IMR-90 (cell line): ENCODE data around the gene RET. TPM values are rescaled to one million over a fixed set of nuclear protein-coding genes. Genes with fewer than 3 reads are reported as not detected.
"Not testable (repeated sequence)": the region's sequence is repeated elsewhere in the genome, so short reads cannot be mapped to it uniquely, and the experiment has no call there.

ENCODE experiments used
- ATAC-seq: fragments of 200-7000 bp; cut with Tn5 transposase; 2 replicates; pipeline ENCODE4 v1.9.1; 2020; ENCODE audit warnings: low read depth, mild to moderate bottlenecking, moderate library complexity
- BruUV-seq: library from RNA; stranded (reverse); fragments of 400-500 nt; replicated peaks from 2 replicates; lab custom pipeline; 2021; lab: Mats Ljungman, UMichigan
- CTCF ChIA-PET: fragments of 300-600 bp; formaldehyde crosslinking; extraction: SDS; loops from one replicate; lab custom pipeline; 2021; ENCODE audit warnings: antibody characterized with exemption; lab: Yijun Ruan, JAX
- POLR2A ChIA-PET: fragments of 300-600 bp; sonication (Branson Sonifier 250); formaldehyde crosslinking; loops from one replicate; lab custom pipeline; 2022; ENCODE audit warnings: antibody characterized with exemption; ENCODE audit not compliant: unreplicated experiment; lab: Charles Lee
- DNase-seq: peaks from one replicate; pipeline ENCODE4 v3.0.0; 2013
- H2AFZ ChIP-seq: replicated peaks from 2 replicates; pipeline ENCODE3; 2013; ENCODE audit warnings: low read length, mild to moderate bottlenecking; ENCODE audit not compliant: poor library complexity
- H2AK5ac ChIP-seq: 2 replicates; pipeline ENCODE4 v1.6.1; 2013; ENCODE audit warnings: low read depth, low read length, inconsistent platforms
- H2AK9ac ChIP-seq: replicated peaks from 2 replicates; pipeline ENCODE3; 2013; ENCODE audit warnings: mild to moderate bottlenecking, low read depth, low read length, moderate library complexity; ENCODE audit not compliant: poor library complexity
- H2BK120ac ChIP-seq: 2 replicates; pipeline ENCODE4 v1.6.1; 2013; ENCODE audit warnings: low read depth, low read length, inconsistent platforms
- H2BK15ac ChIP-seq: 3 replicates; pipeline ENCODE4 v1.6.1; 2013; ENCODE audit warnings: low read depth, low read length, inconsistent platforms
- H2BK20ac ChIP-seq: 2 replicates; pipeline ENCODE4 v1.6.1; 2013; ENCODE audit warnings: low read depth, mild to moderate bottlenecking, inconsistent platforms, low read length, moderate library complexity
- H2BK5ac ChIP-seq: 2 replicates; pipeline ENCODE4 v1.6.1; 2013; ENCODE audit warnings: mild to moderate bottlenecking, low read depth, low read length, inconsistent platforms; ENCODE audit not compliant: poor library complexity, severe bottlenecking
- H3K14ac ChIP-seq: replicated peaks from 2 replicates; pipeline ENCODE4 v1.6.1; 2013; ENCODE audit warnings: low read depth, low read length, inconsistent platforms
- H3K18ac ChIP-seq: 2 replicates; pipeline ENCODE4 v1.6.1; 2013; ENCODE audit warnings: low read depth, low read length, control low read depth
- H3K23ac ChIP-seq: 2 replicates; pipeline ENCODE4 v1.6.1; 2013; ENCODE audit warnings: low read depth, low read length, inconsistent platforms
- H3K27ac ChIP-seq: 2 replicates; pipeline ENCODE4 v1.5.1; 2013; ENCODE audit warnings: mild to moderate bottlenecking, control low read depth, low read length; ENCODE audit not compliant: insufficient read depth
- H3K27me3 ChIP-seq: 2 replicates; pipeline ENCODE4 v1.6.1; 2013; ENCODE audit warnings: low read length; ENCODE audit not compliant: control insufficient read depth, insufficient read depth
- H3K36me3 ChIP-seq: 2 replicates; pipeline ENCODE4 v1.6.1; 2013; ENCODE audit warnings: low read length, mixed read lengths; ENCODE audit not compliant: control insufficient read depth, insufficient read depth
- H3K4ac ChIP-seq: 2 replicates; pipeline ENCODE4 v1.6.1; 2013; ENCODE audit warnings: low read depth, low read length, inconsistent platforms
- H3K4me1 ChIP-seq: 2 replicates; pipeline ENCODE4 v1.6.1; 2013; ENCODE audit warnings: low read length, mixed read lengths; ENCODE audit not compliant: control insufficient read depth, insufficient read depth
- H3K4me2 ChIP-seq: 2 replicates; pipeline ENCODE4 v1.6.1; 2013; ENCODE audit warnings: low read depth, mild to moderate bottlenecking, control low read depth, low read length, moderate library complexity
- H3K4me3 ChIP-seq: 2 replicates; pipeline ENCODE4 v1.5.1; 2013; ENCODE audit warnings: low read depth, mild to moderate bottlenecking, control low read depth, low read length, moderate library complexity; ENCODE audit not compliant: insufficient read depth
- H3K56ac ChIP-seq: 2 replicates; pipeline ENCODE4 v1.6.1; 2013; ENCODE audit warnings: low read length, inconsistent platforms; ENCODE audit not compliant: insufficient read depth; ENCODE audit errors: extremely low read depth
- H3K79me1 ChIP-seq, 2 experiments: 2 replicates each; pipeline ENCODE4 v1.6.1; 2013; ENCODE audit warnings: low read length in 2 of 2, inconsistent platforms in 1 of 2, low read depth in 1 of 2
- H3K9ac ChIP-seq: 2 replicates; pipeline ENCODE4 v1.6.1; 2013; ENCODE audit warnings: low read depth, low read length, control low read depth
- H3K9me1 ChIP-seq: 2 replicates; pipeline ENCODE4 v1.6.1; 2013; ENCODE audit warnings: low read length, inconsistent platforms; ENCODE audit not compliant: insufficient read depth
- H3K9me3 ChIP-seq: 2 replicates; pipeline ENCODE4 v1.6.1; 2013; ENCODE audit warnings: low read length; ENCODE audit not compliant: control insufficient read depth, insufficient read depth
- H4K20me1 ChIP-seq: 2 replicates; pipeline ENCODE4 v1.6.1; 2013; ENCODE audit warnings: low read length, inconsistent platforms; ENCODE audit not compliant: insufficient read depth
- H4K5ac ChIP-seq: 2 replicates; pipeline ENCODE4 v1.6.1; 2013; ENCODE audit warnings: mild to moderate bottlenecking, low read depth, low read length, control low read depth
- H4K8ac ChIP-seq, 2 experiments: 2 replicates each; pipeline ENCODE4 v1.6.1; 2013; ENCODE audit warnings: low read depth in 2 of 2, low read length in 2 of 2, control low read depth in 1 of 2, inconsistent platforms in 1 of 2
- H4K91ac ChIP-seq: 2 replicates; pipeline ENCODE4 v1.6.1; 2013; ENCODE audit warnings: low read depth, low read length, inconsistent platforms; ENCODE audit not compliant: insufficient read depth
- CTCF ChIP-seq: conservative IDR thresholded peaks from 2 replicates; pipeline ENCODE4 v1.5.1; 2012; ENCODE audit warnings: mild to moderate bottlenecking, low read depth, low read length, improper control_type of control experiment
- MAFK ChIP-seq: IDR thresholded peaks from 2 replicates; pipeline ENCODE4 v1.6.1; 2012; ENCODE audit warnings: low read depth, low read length, improper control_type of control experiment
- MAZ ChIP-seq: IDR thresholded peaks from 2 replicates; pipeline ENCODE4 v1.6.1; 2012; ENCODE audit warnings: low read depth, mild to moderate bottlenecking, low read length, improper control_type of control experiment, moderate library complexity, borderline replicate concordance
- MXI1 ChIP-seq: IDR thresholded peaks from 2 replicates; pipeline ENCODE4 v1.6.1; 2012; ENCODE audit warnings: low read depth, mild to moderate bottlenecking, low read length, moderate library complexity, borderline replicate concordance
- NFE2L2 ChIP-seq: fragments of 150-350 bp; IDR thresholded peaks from 2 replicates; pipeline ENCODE4 v1.6.1; 2016; ENCODE audit warnings: low read depth, mild to moderate bottlenecking, low read length
- RAD21 ChIP-seq: IDR thresholded peaks from 2 replicates; pipeline ENCODE4 v1.6.1; 2012; ENCODE audit warnings: low read length, improper control_type of control experiment
- RCOR1 ChIP-seq: IDR thresholded peaks from 2 replicates; pipeline ENCODE4 v1.6.1; 2012; ENCODE audit warnings: mild to moderate bottlenecking, low read length, improper control_type of control experiment; ENCODE audit not compliant: insufficient replicate concordance
- SMC3 ChIP-seq: fragments of 150-350 bp; IDR thresholded peaks from 2 replicates; pipeline ENCODE4 v1.6.1; 2016; ENCODE audit warnings: low read depth, mild to moderate bottlenecking, antibody characterized with exemption, low read length, moderate library complexity
- WGBS, 2 experiments: methylation state at CpG; one replicate each; pipeline versions ENCODE4 v1.1.5 to v1.1.7; 2013; ENCODE audit warnings: missing lambda C conversion rate in 2 of 2; ENCODE audit not compliant: insufficient read length in 1 of 2; ENCODE audit errors: extremely low coverage in 2 of 2; 5-methylcytosine and 5-hydroxymethylcytosine counted together
- dilution Hi-C: fragments of 300-500 bp; cut with HindIII; formaldehyde crosslinking; loops from one replicate; pipeline ENCODE4 v1.14.3; 2018; ENCODE audit warnings: low sequenced_read_pairs; ENCODE audit not compliant: unreplicated experiment
- in situ Hi-C: fragments of 300-500 bp; cut with MboI; formaldehyde crosslinking; loops from 3 replicates; pipeline ENCODE4 v1.14.3; 2019; ENCODE audit warnings: low sequenced_read_pairs, inconsistent platforms, mixed read lengths
- intact Hi-C: fragments of 100-400 bp; cut with micrococcal nuclease; formaldehyde crosslinking; loops from 2 replicates; pipeline ENCODE4 v1.10.0; 2022
- polyA plus RNA-seq, 3 experiments: library from polyadenylated mRNA; depleted of rRNA; stranded (reverse); fragments of >200 nt; gene quantifications; 2 replicates each; pipeline ENCODE4 v1.2.3, GENCODE V29; 2012; ENCODE audit warnings: low replicate concordance in 1 of 3
- total RNA-seq: library from RNA; depleted of rRNA; stranded (reverse); fragments of >200 nt; gene quantifications from 2 replicates; pipeline ENCODE4 v1.2.3, GENCODE V29; 2012

The RET gene
- total and polyA plus RNA-seq, 2 of the 4 experiments (the other 2 are of a cell fraction): 0.10 to 0.18 TPM

- Histone ChIP-seq H2AK9ac (no peak overlapping the region), H3K79me1 (no peaks in the 10 kb centered on the region), H3K9me1 (no peaks in the 10 kb centered on the region), H3K23ac (no peak overlapping the region), H3K4ac (no peak overlapping the region), H2BK120ac (no peak overlapping the region), H4K20me1 (no peaks in the 10 kb centered on the region), H3K9me3 (no peaks in the 10 kb centered on the region), H2BK20ac (no peak overlapping the region), H3K4me3 (no peak overlapping the region), H3K36me3 (no peaks in the 10 kb centered on the region), H3K4me2 (no peak overlapping the region), H3K4me1 (no peaks in the 10 kb centered on the region), H3K56ac (no peak overlapping the region), H3K18ac (no peak overlapping the region), H3K14ac (no peak overlapping the region), H4K5ac (no peak overlapping the region), H2BK15ac (no peak overlapping the region), H4K8ac (no peak overlapping the region), H2BK5ac (no peak overlapping the region), H3K27me3 (peaks cover 30% of the 10 kb centered on the region), H3K27ac (no peak overlapping the region), H2AK5ac (no peak overlapping the region), H2AFZ (no peak overlapping the region), H4K91ac (no peak overlapping the region), H3K9ac (no peak overlapping the region)
- 48% methylated on average over 4 of the region's 9 CpGs; no CpG with 5 or more reads in 1 of the 2 experiments for WGBS, 2 experiments
- DNase-seq (no peak), ATAC-seq (no peak)
- intact Hi-C loops (no loop called here), in situ Hi-C loops (no loop called here), dilution Hi-C loops (no loop called here)
- CTCF ChIA-PET: no interaction called here
- no TSS peak for BruUV-seq
- POLR2A ChIA-PET: no interaction called here
- TF ChIP-seq MAZ (no peak), SMC3 (no peak), CTCF (no peak), NFE2L2 (no peak), MAFK (no peak), MXI1 (no peak), RAD21 (no peak), RCOR1 (no peak)
Measured at GRCh38 chr10:43094085-43094484, 17.2 kb downstream of the RET start.

- H3K4me2 ChIP-seq, dilution Hi-C loops, H4K8ac ChIP-seq, H3K27ac ChIP-seq, H3K79me1 ChIP-seq, H3K4me3 ChIP-seq, CTCF ChIA-PET, H3K36me3 ChIP-seq, DNase-seq, H3K14ac ChIP-seq, intact Hi-C loops, in situ Hi-C loops, H3K9me1 ChIP-seq, H3K9ac ChIP-seq, H2AK5ac ChIP-seq, BruUV-seq, H2BK20ac ChIP-seq, H3K4me1 ChIP-seq, H2BK120ac ChIP-seq, H3K4ac ChIP-seq, ATAC-seq, H2AK9ac ChIP-seq, H2BK5ac ChIP-seq, H4K20me1 ChIP-seq, POLR2A ChIA-PET, H2AFZ ChIP-seq, H3K9me3 ChIP-seq, H3K18ac ChIP-seq, H2BK15ac ChIP-seq, H3K23ac ChIP-seq, H4K5ac ChIP-seq, H3K56ac ChIP-seq, H4K91ac ChIP-seq: not testable (repeated sequence)
- WGBS, 2 experiments: no CpG with 5 or more reads among the region's 6 CpGs
- peaks cover 48% of the 10 kb centered on the region for H3K27me3 ChIP-seq
Measured at GRCh38 chr10:43099339-43099738, 22.5 kb downstream of the RET start.
